Esophagus (tissue), 2 donors: Measurements from ENCODE around the gene PTPRQ. TPM values are rescaled to one million over a fixed set of nuclear protein-coding genes. Genes with fewer than 3 reads are reported as not detected.

Experiments
- H3K27ac ChIP-seq, 2 donors: one replicate each; pipeline ENCODE4 v1.5.1; 2013; ENCODE audit warnings: low read depth in 2 of 2, mild to moderate bottlenecking in 2 of 2, inconsistent platforms in 1 of 2, low read length in 1 of 2, moderate library complexity in 1 of 2
- H3K27me3 ChIP-seq, 2 donors: one replicate each; pipeline ENCODE4 v1.6.1; 2013; ENCODE audit warnings: low read length in 2 of 2, control low read depth in 1 of 2, mild to moderate bottlenecking in 1 of 2; ENCODE audit not compliant: insufficient read depth in 2 of 2, control insufficient read depth in 1 of 2
- H3K36me3 ChIP-seq, 2 donors: one replicate each; pipeline ENCODE4 v1.6.1; 2013; ENCODE audit warnings: low read length in 1 of 2; ENCODE audit not compliant: control insufficient read depth in 2 of 2, insufficient read depth in 2 of 2
- H3K4me1 ChIP-seq, 2 donors: one replicate each; pipeline ENCODE4 v1.6.1; 2013; ENCODE audit warnings: low read length in 1 of 2; ENCODE audit not compliant: control insufficient read depth in 2 of 2, insufficient read depth in 2 of 2
- H3K4me3 ChIP-seq, 2 donors: one replicate each; pipeline ENCODE4 v1.5.1; 2013; ENCODE audit warnings: low read length in 2 of 2, mild to moderate bottlenecking in 2 of 2, low read depth in 1 of 2, moderate library complexity in 1 of 2
- H3K9me3 ChIP-seq, 2 donors: one replicate each; pipeline ENCODE4 v1.6.1; 2013; ENCODE audit warnings: mild to moderate bottlenecking in 2 of 2, low read depth in 1 of 2, low read length in 1 of 2, moderate library complexity in 1 of 2; ENCODE audit not compliant: control insufficient read depth in 2 of 2, insufficient read depth in 1 of 2
- WGBS, 2 donors: extraction: QIAGEN DNeasy Blood & Tissue Kit; methylation state at CpG; one replicate each; pipeline ENCODE4 v1.1.7; 2013; 5-methylcytosine and 5-hydroxymethylcytosine counted together
- polyA plus RNA-seq, 2 donors: library from polyadenylated mRNA; stranded (reverse); fragments of 200-250 nt; gene quantifications; one replicate each; pipeline ENCODE4 v1.2.3, GENCODE V29; 2013
- donor health status: healthy with polysubstance abuse.
- donor health status: Bipolar disorder and iron deficiency.

PTPRQ gene
- polyA plus RNA-seq, 2 donors: 0.20 to 0.22 TPM

- no peak overlapping the region for H3K4me3 ChIP-seq
- H3K4me1 ChIP-seq: peaks cover 0 to 2% of the 10 kb centered on the region in 2 donors
- 69 to 82% methylated on average over 4 of the region's 4 CpGs for WGBS, 2 donors
- H3K27me3 ChIP-seq: peaks cover 0 to 7% of the 10 kb centered on the region in 2 donors
- H3K9me3 ChIP-seq: peaks cover 0 to 5% of the 10 kb centered on the region in 2 donors
- no peaks in the 10 kb centered on the region for H3K36me3 ChIP-seq
- H3K27ac ChIP-seq: no peak overlapping the region
These were observed 269.4 kb downstream of the PTPRQ start for GRCh38 chr12:80713419-80713818.

- Histone ChIP-seq H3K4me3 (no peak overlapping the region), H3K27me3 (peaks cover 0 to 7% of the 10 kb centered on the region in 2 donors), H3K27ac (no peak overlapping the region), H3K9me3 (peaks cover 0 to 5% of the 10 kb centered on the region in 2 donors), H3K4me1 (no peaks in the 10 kb centered on the region), H3K36me3 (no peaks in the 10 kb centered on the region)
- WGBS, 2 donors: 22 to 27% methylated on average over 16 of the region's 16 CpGs
These were observed 270.0 kb downstream of the PTPRQ start for GRCh38 chr12:80714055-80714454.

GRCh38 chr12:80714846-80715245 is 270.8 kb downstream of the PTPRQ start:
- H3K27me3 ChIP-seq: peaks cover 0 to 5% of the 10 kb centered on the region in 2 donors
- no peaks in the 10 kb centered on the region for H3K36me3 ChIP-seq
- peaks cover 0 to 5% of the 10 kb centered on the region in 2 donors for H3K9me3 ChIP-seq
- H3K4me1 ChIP-seq: no peaks in the 10 kb centered on the region
- WGBS, 2 donors: 72 to 78% methylated on average over 3 of the region's 3 CpGs
- no peak overlapping the region for H3K27ac ChIP-seq
- no peak overlapping the region for H3K4me3 ChIP-seq

GRCh38 chr12:80715713-80716249 is 271.7 kb downstream of the PTPRQ start:
- H3K27me3 ChIP-seq: peaks cover 0 to 3% of the 10 kb centered on the region in 2 donors
- WGBS, 2 donors: 40 to 51% methylated on average over 10 of the region's 10 CpGs
- peaks cover 0 to 5% of the 10 kb centered on the region in 2 donors for H3K9me3 ChIP-seq

GRCh38 chr12:80716696-80717469 is 272.8 kb downstream of the PTPRQ start, which contains the start of gene MYF5:
Gene MYF5 (plus strand): TSS chr12:80716912. CDS start chr12:80717064, 152 bp downstream.
- Histone ChIP-seq H3K4me3 (no peak within 1 kb of the TSS), H3K27me3 (peaks cover 0 to 3% of the 10 kb centered on the region in 2 donors), H3K36me3 (no peaks in the 10 kb centered on the region), H3K9me3 (peaks cover 0 to 5% of the 10 kb centered on the region in 2 donors), H3K27ac (no peak within 1 kb of the TSS), H3K4me1 (no peaks in the 10 kb centered on the region)
- WGBS, 2 donors: 47 to 54% methylated on average over 44 to 45 of the region's 45 CpGs

More at GRCh38 chr12:80715713-80716249, 271.7 kb downstream of the PTPRQ start:
- no peak overlapping the region for H3K27ac ChIP-seq
- H3K36me3 ChIP-seq: no peaks in the 10 kb centered on the region
- no peaks in the 10 kb centered on the region for H3K4me1 ChIP-seq
- H3K4me3 ChIP-seq: no peak overlapping the region

GRCh38 chr12:80717856-80718255 is 273.8 kb downstream of the PTPRQ start:
- H3K4me1 ChIP-seq: no peaks in the 10 kb centered on the region
- H3K27me3 ChIP-seq: peaks cover 0 to 3% of the 10 kb centered on the region in 2 donors
- H3K4me3 ChIP-seq: no peak overlapping the region
- peaks cover 0 to 5% of the 10 kb centered on the region in 2 donors for H3K9me3 ChIP-seq
- no peak overlapping the region for H3K27ac ChIP-seq
- 76 to 81% methylated on average over 4 of the region's 4 CpGs for WGBS, 2 donors
- H3K36me3 ChIP-seq: no peaks in the 10 kb centered on the region

- H3K4me3 ChIP-seq: no peak overlapping the region
- no peak overlapping the region for H3K27ac ChIP-seq
- no peaks in the 10 kb centered on the region for H3K4me1 ChIP-seq
- no peaks in the 10 kb centered on the region for H3K36me3 ChIP-seq
- peaks cover 0 to 3% of the 10 kb centered on the region in 2 donors for H3K27me3 ChIP-seq
- H3K9me3 ChIP-seq: peaks cover 0 to 5% of the 10 kb centered on the region in 2 donors
- WGBS, 2 donors: 82% methylated on average over 1 of the region's 1 CpG
These were observed 276.5 kb downstream of the PTPRQ start for GRCh38 chr12:80720516-80720915.

- H3K9me3 ChIP-seq: peaks cover 0 to 5% of the 10 kb centered on the region in 2 donors
- H3K27ac ChIP-seq: no peak overlapping the region
- H3K36me3 ChIP-seq: no peaks in the 10 kb centered on the region
- peaks cover 0 to 3% of the 10 kb centered on the region in 2 donors for H3K27me3 ChIP-seq
- H3K4me1 ChIP-seq: no peaks in the 10 kb centered on the region
- WGBS, 2 donors: 77 to 79% methylated on average over 3 of the region's 3 CpGs
- no peak overlapping the region for H3K4me3 ChIP-seq
These were observed 277.3 kb downstream of the PTPRQ start for GRCh38 chr12:80721326-80721725.
